NT2/D1 (cell line): ENCODE measurements around the gene MYO1C.

Source experiments
- SUZ12 ChIP-seq: IDR thresholded peaks from 2 replicates; pipeline ENCODE4 v1.6.1; 2011; ENCODE audit not compliant: insufficient read length, insufficient read depth; ENCODE audit errors: extremely low read depth
- YY1 ChIP-seq: IDR thresholded peaks from 2 replicates; pipeline ENCODE4 v1.6.1; 2011; ENCODE audit not compliant: insufficient read length, insufficient read depth
- ZNF274 ChIP-seq: IDR thresholded peaks from 2 replicates; pipeline ENCODE4 v1.6.1; 2011; ENCODE audit warnings: mild to moderate bottlenecking, low read depth, low read length

DNA sequence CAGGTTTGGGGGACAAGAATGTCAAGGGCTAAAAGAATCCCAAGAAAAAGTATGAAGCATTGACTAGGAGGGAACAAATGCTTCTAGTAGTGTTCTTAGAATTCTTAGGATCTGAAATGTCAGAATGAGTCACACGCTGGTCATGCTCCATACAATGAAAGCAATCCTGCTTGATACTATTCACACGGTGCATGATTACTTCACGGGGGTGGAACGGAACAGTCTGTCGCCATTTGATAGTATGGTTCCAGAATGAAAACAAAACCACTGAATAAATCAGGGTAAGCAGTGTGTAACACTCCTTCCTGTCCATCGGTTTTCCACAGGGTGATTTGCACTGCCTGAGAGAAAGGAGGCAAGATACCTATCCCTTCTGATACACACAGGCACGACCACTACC lies 69.6 kb downstream of the MYO1C start:
- no peak for TF ChIP-seq ZNF274
- TF ChIP-seq YY1: no peak
- no peak for TF ChIP-seq SUZ12
